KOPT-K1 (cell line): ENCODE measurements around the gene FNIP2.
A peak's percentile ranks its signal among the peaks of the same experiment; 100 is the strongest.
"Not testable (repeated sequence)": the region's sequence is repeated elsewhere in the genome, so short reads cannot be mapped to it uniquely, and the experiment has no call there.

Source experiments
- H3K27ac ChIP-seq: fragments of 200-600 bp; sonication (generic); 2 replicates; pipeline ENCODE4 v1.5.1; 2016; ENCODE audit warnings: antibody characterized with exemption, mild to moderate bottlenecking, low read depth, low read length; ENCODE audit not compliant: poor library complexity, severe bottlenecking
- H3K36me3 ChIP-seq: fragments of 200-600 bp; sonication (generic); 2 replicates; pipeline ENCODE4 v1.5.1; 2017; ENCODE audit warnings: antibody characterized with exemption, mild to moderate bottlenecking, low read length, moderate library complexity; ENCODE audit not compliant: insufficient read depth
- H3K9me3 ChIP-seq: fragments of 200-600 bp; sonication (generic); 2 replicates; pipeline ENCODE4 v1.5.1; 2017; ENCODE audit warnings: antibody characterized with exemption, low read length, mild to moderate bottlenecking; ENCODE audit not compliant: insufficient read depth, poor library complexity, severe bottlenecking

Gene FNIP2

GRCh38 chr4:158824425-158825274 lies 55.8 kb downstream of the FNIP2 start:
- Histone ChIP-seq H3K9me3 (no peaks in the 10 kb centered on the region), H3K36me3 (no peaks in the 10 kb centered on the region), H3K27ac (no peak overlapping the region)

- H3K9me3 ChIP-seq, result no peaks in the 10 kb centered on the region
- H3K27ac ChIP-seq, result peak overlapping the region; percentile 43
- H3K36me3 ChIP-seq, result 0 out of 2 replicates have a peak, but pooled peaks cover 1% of the 10 kb centered on the region
Measured at GRCh38 chr4:158825433-158826036, 56.7 kb downstream of the FNIP2 start.

GRCh38 chr4:158826057-158826456 lies 57.2 kb downstream of the FNIP2 start:
- H3K9me3 ChIP-seq, result no peaks in the 10 kb centered on the region
- H3K27ac ChIP-seq, result peak overlapping the region; percentile 43
- 0 out of 2 replicates have a peak, but pooled peaks cover 6% of the 10 kb centered on the region for H3K36me3 ChIP-seq

GRCh38 chr4:158826882-158827281 lies 58.1 kb downstream of the FNIP2 start:
- H3K36me3 ChIP-seq, result peaks cover 13% of the 10 kb centered on the region
- no peaks in the 10 kb centered on the region for H3K9me3 ChIP-seq
- peak overlapping the region; percentile 43 for H3K27ac ChIP-seq

- Histone ChIP-seq H3K9me3 (no peaks in the 10 kb centered on the region), H3K36me3 (peaks cover 17% of the 10 kb centered on the region), H3K27ac (peak overlapping the region; percentile 43)
Measured at GRCh38 chr4:158827543-158827981, 58.7 kb downstream of the FNIP2 start.

- H3K36me3 ChIP-seq, result peaks cover 20% of the 10 kb centered on the region
- H3K27ac ChIP-seq, H3K9me3 ChIP-seq: not testable (repeated sequence)
Measured at GRCh38 chr4:158828151-158828550, 59.3 kb downstream of the FNIP2 start.

GRCh38 chr4:158829254-158829653 lies 60.4 kb downstream of the FNIP2 start:
- Histone ChIP-seq H3K36me3 (peaks cover 27% of the 10 kb centered on the region), H3K27ac (no peak overlapping the region), H3K9me3 (no peaks in the 10 kb centered on the region)

GRCh38 chr4:158833602-158834001 lies 64.8 kb downstream of the FNIP2 start:
- Histone ChIP-seq H3K36me3 (peaks cover 39% of the 10 kb centered on the region), H3K27ac (no peak overlapping the region), H3K9me3 (no peaks in the 10 kb centered on the region)

- H3K9me3 ChIP-seq, result no peaks in the 10 kb centered on the region
- no peak overlapping the region for H3K27ac ChIP-seq
- peaks cover 39% of the 10 kb centered on the region for H3K36me3 ChIP-seq
Measured at GRCh38 chr4:158835226-158836001, 66.6 kb downstream of the FNIP2 start.

- peaks cover 35% of the 10 kb centered on the region for H3K36me3 ChIP-seq
- H3K9me3 ChIP-seq, result no peaks in the 10 kb centered on the region
- no peak overlapping the region for H3K27ac ChIP-seq
Measured at GRCh38 chr4:158836002-158836369, 67.2 kb downstream of the FNIP2 start.

- Histone ChIP-seq H3K9me3 (no peaks in the 10 kb centered on the region), H3K36me3 (peaks cover 34% of the 10 kb centered on the region), H3K27ac (no peak overlapping the region)
Measured at GRCh38 chr4:158836828-158837449, 68.1 kb downstream of the FNIP2 start.

GRCh38 chr4:158837527-158838141 lies 68.8 kb downstream of the FNIP2 start:
- Histone ChIP-seq H3K9me3 (no peaks in the 10 kb centered on the region), H3K27ac (no peak overlapping the region)

GRCh38 chr4:158840131-158840530 lies 71.3 kb downstream of the FNIP2 start:
- Histone ChIP-seq H3K9me3 (no peaks in the 10 kb centered on the region), H3K36me3 (peaks cover 20% of the 10 kb centered on the region), H3K27ac (no peak overlapping the region)

More at GRCh38 chr4:158837527-158838141, 68.8 kb downstream of the FNIP2 start:
- peaks cover 30% of the 10 kb centered on the region for H3K36me3 ChIP-seq

GRCh38 chr4:158841540-158841939 lies 72.7 kb downstream of the FNIP2 start:
- Histone ChIP-seq H3K9me3 (no peaks in the 10 kb centered on the region), H3K36me3 (peaks cover 8% of the 10 kb centered on the region), H3K27ac (no peak overlapping the region)
